ENCODE measurements around the gene MUC20.

- TF ChIP-seq CTCF (IDR thresholded peaks at IDR 0.05): no peak
- no peak for TF ChIP-seq POLR2A (IDR thresholded peaks at IDR 0.05)
Observed at GRCh38 chr3:195711813-195712534, 8.8 kb upstream of the MUC20 start.

Data from testis (tissue), 2 donors.